Ramos (cell line): Measurements from ENCODE around the gene KRTAP12-2.

Source experiments
- in situ Hi-C: fragments of 300-500 bp; cut with MboI; formaldehyde crosslinking; loops from one replicate; pipeline ENCODE4 v1.14.3; 2022; ENCODE audit warnings: low sequenced_read_pairs; ENCODE audit not compliant: unreplicated experiment

The KRTAP12-2 gene, protein sequence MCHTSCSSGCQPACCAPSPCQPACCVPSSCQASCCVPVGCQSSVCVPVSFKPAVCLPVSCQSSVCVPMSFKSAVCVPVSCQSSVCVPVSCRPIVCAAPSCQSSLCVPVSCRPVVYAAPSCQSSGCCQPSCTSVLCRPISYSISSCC

DNA sequence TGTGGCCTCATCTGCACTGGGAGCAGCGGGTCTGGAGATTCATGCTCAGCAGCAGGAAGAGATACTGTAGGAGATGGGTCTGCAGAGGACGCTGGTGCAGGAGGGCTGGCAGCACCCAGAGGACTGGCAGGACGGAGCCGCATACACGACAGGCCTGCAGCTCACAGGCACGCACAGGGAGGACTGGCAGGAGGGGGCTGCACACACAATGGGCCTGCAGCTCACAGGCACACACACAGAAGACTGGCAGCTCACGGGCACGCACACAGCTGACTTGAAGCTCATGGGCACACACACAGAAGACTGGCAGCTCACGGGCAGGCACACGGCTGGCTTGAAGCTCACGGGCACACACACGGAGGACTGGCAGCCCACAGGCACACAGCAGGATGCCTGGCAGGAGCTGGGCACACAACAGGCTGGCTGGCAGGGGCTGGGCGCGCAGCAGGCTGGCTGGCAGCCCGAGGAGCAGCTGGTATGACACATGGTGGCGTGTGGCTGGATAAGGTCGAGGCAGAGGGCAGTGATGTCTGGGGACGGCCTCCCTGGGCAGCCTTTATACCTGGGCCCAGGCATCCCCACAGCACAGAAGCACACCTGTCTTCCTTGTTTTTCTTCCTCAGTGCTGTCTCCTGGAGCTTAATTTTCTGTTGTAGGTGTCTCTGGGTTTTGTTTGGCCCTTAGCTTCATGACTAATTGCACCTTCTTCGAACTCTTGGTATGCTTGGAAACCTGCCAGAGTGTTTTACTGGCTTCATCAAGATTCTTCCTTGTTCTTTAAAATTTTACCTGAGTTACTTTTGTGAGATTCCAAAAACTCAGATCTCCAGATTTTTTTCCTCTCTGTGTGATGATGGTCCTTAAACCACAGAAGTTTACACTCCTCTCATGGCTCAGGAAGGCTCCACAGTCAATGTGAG, at the start of gene KRTAP12-2:
KRTAP12-2 (minus strand) TSS at position 527 of the 920 bp plus-strand sequence; CDS start at position 486, 41 bp downstream.
- in situ Hi-C loops: no loop called here

DNA sequence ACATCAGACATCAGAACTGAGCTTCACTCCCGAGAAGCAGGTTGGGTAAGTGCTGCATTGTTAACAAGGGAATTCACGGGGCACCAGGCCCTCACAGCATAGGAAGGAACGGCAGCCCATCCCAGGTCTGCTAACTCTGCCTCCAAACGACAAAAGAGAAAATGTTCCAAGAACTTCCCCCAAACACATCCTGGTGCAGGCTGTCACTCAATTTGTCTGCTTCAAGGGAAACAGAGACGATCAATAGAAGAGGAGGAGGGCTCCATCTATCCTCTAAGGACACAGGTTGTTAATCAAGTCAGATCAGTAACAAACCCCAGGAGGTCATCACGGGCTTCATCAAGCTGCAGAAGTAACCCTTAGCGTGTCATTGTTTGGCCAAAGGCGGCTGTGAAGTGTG, 48.2 kb upstream of the KRTAP12-2 start:
- in situ Hi-C loops: no loop called here

DNA sequence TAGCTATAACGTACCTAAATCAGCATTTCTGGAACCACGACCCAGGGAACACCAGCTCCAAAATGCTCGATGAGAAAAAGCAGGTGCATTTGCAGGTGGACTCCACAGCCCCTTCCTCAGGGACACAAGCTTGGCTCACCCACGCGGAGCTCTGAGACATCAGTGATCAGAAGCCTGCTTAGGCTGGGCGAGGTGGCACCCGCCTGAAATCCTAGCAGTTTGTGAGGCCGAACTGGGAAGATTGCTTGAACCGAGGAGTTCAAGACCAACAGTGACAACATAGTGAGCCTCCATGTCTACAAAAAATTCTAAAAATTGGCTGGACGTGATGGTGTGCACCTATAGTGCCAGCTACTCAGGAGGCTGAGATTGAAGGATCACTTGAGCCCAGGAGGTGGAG, 47.1 kb upstream of the KRTAP12-2 start:
- in situ Hi-C loops: no loop called here

DNA sequence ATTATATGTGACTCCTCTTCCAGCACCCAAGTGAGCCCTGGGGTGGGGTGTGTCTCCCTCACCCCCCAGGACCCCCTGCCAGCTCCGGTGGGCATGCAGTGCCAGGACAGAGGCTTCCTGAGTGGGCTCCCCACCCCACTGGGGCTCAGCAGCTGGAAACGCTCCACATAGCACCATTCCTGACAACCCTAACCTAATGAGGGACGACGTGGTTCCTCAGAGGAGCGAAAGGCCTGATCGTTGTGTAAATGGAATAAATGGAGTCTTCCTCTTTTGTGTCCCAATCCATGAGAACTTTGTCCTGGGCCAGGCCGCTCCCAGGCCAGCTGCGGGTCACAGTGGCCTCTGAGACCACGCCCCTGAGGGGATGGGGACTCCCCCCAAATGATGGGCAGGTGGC, 46.4 kb upstream of the KRTAP12-2 start:
- in situ Hi-C loops: no loop called here

DNA sequence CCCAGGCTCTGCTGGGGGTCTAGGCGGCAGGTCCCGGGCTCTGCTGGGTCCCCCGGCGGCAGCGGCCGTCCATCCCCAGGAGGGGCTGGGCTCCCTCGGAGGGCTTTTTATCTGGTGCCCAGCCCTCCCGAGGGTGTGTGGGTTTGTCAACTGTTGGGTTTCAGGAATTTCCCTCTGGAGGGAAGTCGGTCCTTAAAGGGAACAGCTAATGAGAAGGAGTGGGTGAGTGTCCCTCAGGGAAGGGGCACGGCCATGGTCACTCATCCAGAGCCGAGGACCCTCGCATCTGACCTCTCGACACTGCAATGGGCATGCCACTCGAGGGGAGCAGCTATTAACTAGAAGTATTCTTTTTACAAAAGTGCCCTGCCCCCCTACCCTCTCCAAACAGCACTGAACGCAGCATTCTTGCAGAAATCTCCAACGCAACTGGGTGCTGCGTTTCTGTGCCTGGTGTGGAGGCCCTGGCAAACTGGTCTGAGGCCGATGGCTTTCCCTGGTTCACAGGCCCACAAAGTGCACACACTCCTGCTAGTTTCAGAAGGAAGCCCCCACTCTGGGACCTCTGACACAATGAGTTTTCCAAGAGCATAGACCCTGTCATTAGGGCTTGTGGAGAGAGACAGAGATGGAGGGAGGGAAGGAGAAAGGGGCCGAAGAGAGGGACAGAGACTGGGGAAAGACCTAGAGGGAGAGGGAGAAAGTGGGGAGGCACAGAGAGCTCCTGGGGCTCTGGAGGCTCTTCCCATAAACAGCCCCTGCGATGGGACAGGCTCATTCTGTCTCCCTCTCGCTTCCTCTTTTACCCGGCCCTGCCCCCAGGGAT, 45.7 kb upstream of the KRTAP12-2 start:
- in situ Hi-C loops: no loop called here

DNA sequence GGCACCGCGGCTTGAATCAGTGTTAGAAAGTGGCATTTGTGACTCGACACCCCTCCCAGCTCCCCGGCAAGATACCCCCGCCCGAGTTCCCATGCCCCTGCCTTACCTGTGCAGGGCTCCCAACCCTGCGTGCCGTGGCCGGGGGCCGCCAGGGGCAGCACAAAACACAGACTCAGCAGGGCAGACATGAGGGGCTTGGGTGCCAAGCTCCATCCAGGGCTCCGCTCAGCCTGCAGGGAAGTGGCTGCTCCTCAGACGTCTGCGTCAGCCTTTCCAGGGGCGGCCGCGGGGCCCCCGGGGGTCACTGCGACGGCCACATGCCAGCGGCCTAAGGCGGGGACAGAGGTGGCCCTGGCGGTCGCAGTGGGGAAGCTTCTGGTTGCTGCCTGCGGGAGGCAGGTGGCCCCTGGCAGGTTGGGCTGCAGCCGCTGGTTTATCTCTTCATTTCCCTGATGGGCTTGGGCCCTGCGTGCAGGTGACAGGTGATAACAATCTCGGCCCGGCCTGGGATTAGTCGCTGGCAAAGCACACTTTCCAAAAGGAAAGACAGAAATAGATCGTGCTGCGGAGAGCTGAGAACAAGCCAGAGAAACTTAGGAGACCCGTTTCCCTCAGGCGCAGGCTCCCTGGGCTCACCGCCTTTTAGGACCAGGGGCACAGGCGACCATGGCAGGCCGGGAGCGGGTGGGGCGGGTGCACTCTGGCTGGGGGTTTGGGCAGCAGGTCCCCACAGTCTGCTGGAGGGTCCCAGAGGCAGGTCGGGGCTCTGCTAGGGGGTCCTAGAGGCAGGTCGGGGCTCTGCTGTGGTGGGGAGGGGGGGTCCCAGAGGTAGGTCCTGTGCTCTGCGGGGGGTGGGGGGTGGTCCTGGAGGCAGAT, 44.8 kb upstream of the KRTAP12-2 start, which contains the start of gene TSPEAR:
TSPEAR (minus strand) TSS at position 246 of the 876 bp plus-strand sequence; CDS start at position 188, 58 bp downstream.
- in situ Hi-C loops: no loop called here

DNA sequence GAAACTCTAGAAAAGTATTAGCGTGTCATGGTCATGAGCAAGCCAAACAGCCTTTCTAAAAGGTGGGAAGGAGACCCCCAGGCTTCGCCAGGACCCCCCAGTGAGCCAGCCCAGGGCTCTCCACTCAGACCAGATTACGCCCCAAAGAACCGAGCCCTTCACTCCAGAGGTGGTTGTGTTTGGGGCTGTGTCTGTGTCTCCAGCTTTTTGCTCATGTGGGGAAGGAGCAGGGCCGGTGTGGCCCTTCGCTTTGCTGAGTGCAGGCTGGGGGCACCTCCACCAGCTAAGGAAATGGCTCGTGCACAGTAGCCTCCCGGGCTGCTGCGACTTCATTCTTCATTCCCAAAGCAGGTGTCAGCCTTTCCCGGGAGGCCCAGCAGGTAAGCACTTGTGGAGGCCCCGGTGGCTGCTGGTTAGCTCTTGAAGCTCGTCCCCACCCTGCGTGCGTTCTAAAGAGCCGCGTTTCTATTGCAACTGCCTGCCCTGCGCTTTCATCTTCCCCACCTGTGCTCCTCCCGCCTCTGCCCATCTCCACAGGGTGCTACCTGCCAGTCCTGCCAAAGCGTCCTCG, 44.1 kb upstream of the KRTAP12-2 start:
- in situ Hi-C loops: no loop called here

DNA sequence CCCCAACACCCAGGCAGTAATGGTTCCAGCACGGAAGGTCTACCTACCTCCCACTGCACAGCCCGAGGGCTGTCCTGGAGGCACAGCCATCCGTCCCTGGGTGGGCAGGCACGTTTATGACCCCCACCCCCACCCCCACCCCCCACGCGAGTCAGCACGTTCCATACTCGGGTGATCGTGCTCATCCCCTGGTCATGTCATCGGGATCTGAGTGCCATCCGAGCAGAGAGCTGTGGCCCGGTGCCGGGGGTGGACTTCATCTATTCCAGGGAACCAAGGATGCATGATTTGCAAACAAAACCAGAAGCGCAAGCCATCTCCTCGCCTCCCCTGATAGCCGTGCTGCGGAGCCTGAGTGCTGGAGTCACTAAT, 43.6 kb upstream of the KRTAP12-2 start:
- in situ Hi-C loops: no loop called here

DNA sequence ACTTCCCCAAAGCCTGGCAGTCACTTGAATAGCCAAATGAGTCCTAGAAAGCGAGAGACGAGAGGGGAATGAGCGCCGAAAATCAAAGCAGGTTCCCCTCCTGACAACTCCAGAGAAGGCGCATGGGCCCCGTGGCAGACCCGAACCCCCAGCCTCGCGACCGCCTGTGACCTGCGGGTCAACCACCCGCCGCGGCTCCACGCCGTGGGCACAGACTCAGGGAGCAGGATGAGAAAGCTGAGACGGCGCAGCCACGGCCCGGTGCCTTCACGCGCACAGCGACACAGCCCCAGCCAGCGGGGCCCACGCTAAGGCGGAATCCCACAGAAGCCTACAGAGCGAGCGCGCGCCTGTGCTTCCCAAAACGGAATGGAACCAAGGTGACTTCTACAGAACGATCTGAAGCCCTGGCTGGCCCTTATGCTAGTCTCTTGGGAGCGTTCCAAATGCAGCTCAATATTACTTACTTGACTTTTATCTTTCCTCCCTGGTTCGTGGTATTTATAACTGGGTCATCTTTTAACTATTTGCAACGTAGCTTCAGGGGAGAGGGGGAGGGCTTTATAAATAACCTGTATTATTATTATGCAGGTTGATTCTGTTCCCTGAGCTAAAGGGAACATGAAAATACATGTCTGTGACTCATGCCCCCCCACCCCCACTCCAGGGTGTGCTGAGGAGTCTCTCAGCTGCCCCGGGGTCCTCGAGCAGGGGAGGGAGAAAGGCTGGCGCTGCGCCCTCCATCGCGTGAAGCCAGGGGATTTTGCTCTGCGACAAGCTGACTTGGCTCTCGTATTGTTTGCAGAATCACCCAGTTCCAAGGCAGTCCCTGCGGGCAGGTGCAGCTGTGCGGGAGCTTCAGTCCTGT, 42.9 kb upstream of the KRTAP12-2 start:
- in situ Hi-C loops: no loop called here

DNA sequence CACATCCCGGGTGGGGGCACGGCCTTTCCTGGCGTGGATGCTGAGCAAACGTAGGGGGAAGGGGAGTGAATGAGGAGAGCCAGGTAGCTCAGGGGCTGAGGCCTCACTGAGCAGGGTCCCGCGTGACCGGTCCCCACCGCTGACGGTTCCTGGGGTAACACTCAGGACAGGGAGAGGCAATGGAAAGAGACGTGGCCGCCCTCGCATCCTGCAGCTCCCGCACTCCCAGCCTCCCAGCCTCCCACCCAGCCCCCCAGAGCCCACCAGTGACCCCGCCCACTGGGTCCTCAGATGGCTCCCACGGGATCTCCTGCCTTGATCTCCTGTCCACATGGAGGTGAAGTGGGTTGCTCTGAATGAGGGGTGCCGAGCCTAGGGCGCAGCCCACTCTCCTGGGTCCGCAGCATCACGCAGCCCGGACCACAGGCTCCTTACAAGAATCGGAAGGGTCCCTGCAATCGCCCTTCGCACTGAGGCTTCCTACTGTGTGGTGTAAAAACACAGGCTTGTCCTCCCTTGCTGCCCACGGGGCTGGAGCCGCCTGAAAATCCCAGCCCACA, 42.2 kb upstream of the KRTAP12-2 start:
- in situ Hi-C loops: no loop called here

DNA sequence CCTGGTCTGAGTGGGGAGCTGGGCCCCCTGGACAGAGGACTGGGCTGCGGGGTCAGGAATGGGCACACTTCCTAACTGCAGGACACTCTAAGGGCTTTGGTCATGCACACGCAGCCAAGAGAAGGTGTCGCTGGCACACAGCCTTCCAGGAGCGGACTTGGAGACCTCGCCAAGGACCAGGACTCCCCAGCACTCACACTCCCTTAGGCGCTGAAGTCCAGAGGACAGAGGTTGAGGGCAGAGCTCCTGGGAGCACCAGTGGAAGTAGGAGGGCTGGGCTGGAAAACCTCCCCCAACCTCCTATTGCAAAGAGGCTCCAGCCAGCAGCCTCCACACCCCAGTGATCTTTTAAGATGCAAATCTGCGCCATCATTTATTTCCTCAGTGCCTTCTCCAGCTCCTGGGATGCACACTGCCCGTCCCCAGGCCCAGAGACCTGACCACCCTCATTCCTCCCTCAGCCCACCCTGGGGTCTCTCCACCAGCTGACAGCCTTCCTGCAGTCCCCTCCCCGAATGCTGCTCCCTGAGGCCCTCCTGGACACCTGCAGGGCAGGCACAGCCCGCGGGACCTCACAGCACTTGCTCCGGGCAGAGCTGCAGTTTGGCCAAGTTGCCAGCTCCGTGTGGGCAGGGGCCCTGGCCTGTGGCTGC, 41.6 kb upstream of the KRTAP12-2 start:
- in situ Hi-C loops: no loop called here

DNA sequence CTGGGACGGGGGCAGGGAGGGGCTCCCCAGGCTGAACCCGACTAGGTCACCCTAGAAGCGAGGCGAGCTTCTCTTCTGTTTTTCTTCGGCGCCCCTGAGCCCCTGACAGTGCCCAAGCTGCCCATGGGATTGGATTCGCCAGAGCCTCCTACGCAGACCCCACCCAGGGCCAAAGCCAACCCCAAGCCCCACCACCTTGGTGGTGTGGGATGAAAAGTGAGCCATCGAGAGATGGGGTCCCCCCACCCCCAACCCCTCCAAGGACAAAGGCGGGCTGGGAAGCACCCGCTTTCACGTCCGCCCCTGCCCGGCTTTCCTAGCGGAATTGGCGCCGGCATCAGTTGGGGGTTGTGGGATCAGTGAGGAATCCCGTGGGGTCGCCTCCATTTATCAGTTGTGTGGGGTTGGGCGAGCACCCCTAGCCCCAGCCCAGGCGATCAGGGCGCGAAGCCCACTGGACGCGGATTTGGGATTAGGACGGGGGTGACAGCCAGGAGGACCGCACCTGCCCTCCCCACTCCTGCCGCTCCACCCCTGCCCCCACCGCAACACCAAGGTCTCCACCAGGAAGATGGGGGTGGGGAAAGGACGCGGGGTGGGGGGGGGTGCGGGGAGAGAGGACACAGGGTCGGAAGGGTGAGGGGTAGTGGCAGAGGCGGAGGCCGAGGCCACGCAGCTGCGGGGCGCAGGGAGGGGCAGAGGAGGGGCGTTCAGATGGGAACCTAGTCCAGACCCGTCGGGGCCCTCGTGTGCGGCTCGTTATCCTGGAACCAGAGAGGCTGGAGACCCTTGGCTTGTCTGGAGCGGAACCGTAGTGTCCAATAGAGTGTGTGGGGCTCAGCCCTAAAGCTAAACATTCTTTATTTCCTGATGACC, 40.2 kb upstream of the KRTAP12-2 start:
- in situ Hi-C loops: no loop called here

DNA sequence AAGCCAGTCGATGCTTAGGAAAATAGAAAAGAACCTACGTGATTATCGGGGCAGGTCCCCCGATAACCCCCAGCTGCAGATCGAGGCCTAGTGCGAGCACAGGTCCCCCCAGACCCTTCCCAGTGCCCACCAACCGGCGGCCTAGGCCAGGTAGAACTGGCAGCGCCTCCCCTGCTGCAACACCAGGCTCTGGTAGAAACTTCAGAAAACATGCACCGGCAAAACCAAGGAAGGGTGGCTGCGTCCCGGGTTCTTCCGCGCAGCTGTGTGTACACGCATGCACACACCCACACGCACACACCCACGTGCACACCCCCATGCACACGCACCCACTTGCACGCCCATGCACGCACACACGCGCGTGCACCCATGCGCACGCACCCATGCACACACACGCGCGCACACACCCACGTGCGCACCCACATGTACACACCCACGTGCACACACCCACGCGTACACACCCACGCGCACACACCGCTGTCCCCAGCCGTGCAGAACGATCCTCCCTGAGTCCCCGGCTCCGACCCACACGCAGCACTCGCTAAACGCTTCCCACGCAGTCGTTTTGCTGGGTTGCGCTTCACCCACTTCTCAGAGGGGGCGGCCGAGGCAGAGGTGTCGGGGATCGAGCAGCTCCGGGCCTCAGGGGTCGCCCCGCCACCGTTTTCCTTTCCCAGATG, 39.4 kb upstream of the KRTAP12-2 start:
- in situ Hi-C loops: no loop called here

DNA sequence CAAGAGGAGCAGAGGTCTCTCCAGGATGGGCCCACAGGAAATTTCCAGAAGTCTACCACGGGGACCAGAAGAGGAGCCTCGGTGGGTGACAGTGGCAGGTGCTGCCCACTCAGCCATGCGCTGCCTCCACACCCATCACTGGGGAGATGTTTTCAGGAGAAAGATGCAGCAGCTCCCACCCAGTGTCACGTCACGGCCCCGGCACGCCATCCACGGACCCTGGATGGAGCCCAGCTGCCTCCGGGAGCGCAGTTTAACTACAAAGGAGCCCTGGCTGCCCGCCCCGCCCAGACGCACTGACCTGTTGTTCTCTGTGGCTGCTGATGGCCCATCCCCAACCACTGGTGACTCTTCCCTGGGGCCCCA, 37.9 kb upstream of the KRTAP12-2 start:
- in situ Hi-C loops: no loop called here

DNA sequence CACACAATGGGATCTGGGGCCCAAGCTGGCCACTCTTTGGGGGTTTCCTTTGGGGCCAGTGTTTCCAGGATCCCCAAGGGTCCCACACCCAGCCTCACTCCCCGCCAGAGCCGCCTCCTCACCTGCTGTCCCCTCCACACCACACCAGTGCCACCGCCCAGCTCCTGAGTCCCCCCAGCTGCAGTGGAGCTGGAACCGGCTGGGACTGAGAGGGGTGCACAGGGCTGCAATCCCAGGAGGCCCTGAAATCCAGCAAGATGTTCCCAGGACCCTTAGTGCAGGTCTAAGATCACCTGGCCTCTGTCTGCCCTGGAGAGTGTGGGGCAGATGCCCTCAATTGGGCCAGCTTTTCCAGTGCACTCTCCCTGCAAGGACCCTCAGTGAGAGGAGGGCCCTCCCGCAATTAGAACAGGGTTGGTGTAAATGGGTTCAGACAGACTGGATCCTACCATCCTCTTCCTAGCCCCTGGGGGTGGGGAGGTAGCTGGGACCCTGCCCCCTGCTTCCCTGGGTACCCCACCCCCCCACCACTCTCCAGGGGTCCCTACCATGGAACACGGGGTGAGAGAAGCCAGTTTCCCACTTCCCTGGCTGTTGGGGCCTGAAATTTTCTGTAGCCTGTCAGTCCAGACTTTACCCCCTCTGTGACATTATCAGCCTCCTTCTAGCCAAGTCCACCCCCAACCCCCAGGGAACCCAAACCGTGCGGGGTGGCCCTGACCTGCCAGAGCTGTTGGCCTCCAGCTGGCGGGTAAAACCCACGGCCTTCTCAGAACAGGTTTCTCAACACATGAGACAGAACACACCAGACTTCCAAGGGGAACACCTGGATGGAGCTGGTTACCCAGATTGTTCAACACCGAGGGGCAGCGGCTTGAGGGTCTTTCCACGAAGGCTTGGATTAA, 37.3 kb upstream of the KRTAP12-2 start:
- in situ Hi-C loops: no loop called here
